HEK293T (cell line): ENCODE data around the gene ABCB9.

Source experiments
- ARNT ChIP-seq: fragments of 450-650 bp; IDR thresholded peaks from 2 replicates; pipeline ENCODE4 v1.6.1; 2017; ENCODE audit warnings: mild to moderate bottlenecking
- BHLHE40 ChIP-seq: fragments of 450-650 bp; IDR thresholded peaks from 2 replicates; pipeline ENCODE4 v1.6.1; 2016; ENCODE audit warnings: mild to moderate bottlenecking, moderate library complexity, borderline replicate concordance
- CTBP1 ChIP-seq: fragments of 450-650 bp; IDR thresholded peaks from 2 replicates; pipeline ENCODE4 v1.6.1; 2016; ENCODE audit warnings: borderline replicate concordance
- ELF4 ChIP-seq: fragments of 450-650 bp; IDR thresholded peaks from 2 replicates; pipeline ENCODE4 v1.6.1; 2017; ENCODE audit warnings: antibody characterized with exemption
- FOXA1 ChIP-seq: fragments of 450-650 bp; IDR thresholded peaks from 2 replicates; pipeline ENCODE4 v1.6.1; 2016; ENCODE audit warnings: mild to moderate bottlenecking
- FOXM1 ChIP-seq: fragments of 450-650 bp; IDR thresholded peaks from 2 replicates; pipeline ENCODE4 v1.6.1; 2017; ENCODE audit warnings: mild to moderate bottlenecking, borderline replicate concordance
- HDGF ChIP-seq: fragments of 450-650 bp; IDR thresholded peaks from 2 replicates; pipeline ENCODE4 v1.6.1; 2017; ENCODE audit warnings: antibody characterized with exemption, borderline replicate concordance
- L3MBTL2 ChIP-seq: fragments of 450-650 bp; conservative IDR thresholded peaks from 2 replicates; pipeline ENCODE4 v1.6.1; 2016; ENCODE audit warnings: mild to moderate bottlenecking
- LEF1 ChIP-seq: fragments of 450-650 bp; IDR thresholded peaks from 2 replicates; pipeline ENCODE4 v1.6.1; 2017; ENCODE audit warnings: mild to moderate bottlenecking, borderline replicate concordance
- NFRKB ChIP-seq: fragments of 450-650 bp; IDR thresholded peaks from 2 replicates; pipeline ENCODE4 v1.6.1; 2016; ENCODE audit warnings: mild to moderate bottlenecking, moderate library complexity
- SP1 ChIP-seq: fragments of 450-650 bp; IDR thresholded peaks from 2 replicates; pipeline ENCODE4 v1.6.1; 2017
- SUZ12 ChIP-seq: fragments of 450-650 bp; IDR thresholded peaks from 2 replicates; pipeline ENCODE4 v1.6.1; 2016; ENCODE audit warnings: mild to moderate bottlenecking
- TARDBP ChIP-seq: fragments of 450-650 bp; IDR thresholded peaks from 2 replicates; pipeline ENCODE4 v1.6.1; 2016
- TF ChIP-seq, protein P1 (sequence below): fragments of 450-650 bp; IDR thresholded peaks from 2 replicates; pipeline ENCODE4 v1.6.1; 2016

GRCh38 chr12:122944605-122945592, 21.4 kb downstream of the ABCB9 start:
- TF ChIP-seq LEF1 = no peak
- TF ChIP-seq ARNT = no peak
- TF ChIP-seq SP1 = no peak
- no peak for TF ChIP-seq L3MBTL2
- no peak for TF ChIP-seq FOXA1
- TF ChIP-seq TARDBP = no peak
- no peak for TF ChIP-seq CTBP1
- no peak for TF ChIP-seq BHLHE40
- no peak for TF ChIP-seq SUZ12
- TF ChIP-seq NFRKB = no peak
- TF ChIP-seq FOXM1 = no peak
- TF ChIP-seq, protein P1, sequence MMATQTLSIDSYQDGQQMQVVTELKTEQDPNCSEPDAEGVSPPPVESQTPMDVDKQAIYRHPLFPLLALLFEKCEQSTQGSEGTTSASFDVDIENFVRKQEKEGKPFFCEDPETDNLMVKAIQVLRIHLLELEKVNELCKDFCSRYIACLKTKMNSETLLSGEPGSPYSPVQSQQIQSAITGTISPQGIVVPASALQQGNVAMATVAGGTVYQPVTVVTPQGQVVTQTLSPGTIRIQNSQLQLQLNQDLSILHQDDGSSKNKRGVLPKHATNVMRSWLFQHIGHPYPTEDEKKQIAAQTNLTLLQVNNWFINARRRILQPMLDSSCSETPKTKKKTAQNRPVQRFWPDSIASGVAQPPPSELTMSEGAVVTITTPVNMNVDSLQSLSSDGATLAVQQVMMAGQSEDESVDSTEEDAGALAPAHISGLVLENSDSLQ = no peak
- TF ChIP-seq ELF4 = no peak
- no peak for TF ChIP-seq HDGF
